Neuronal stem cell (in vitro differentiated cells): ENCODE data around the gene ZNF385B.

Experiments used
- DNase-seq: peaks from one replicate; pipeline ENCODE4 v3.0.0-alpha.2; 2013; ENCODE audit warnings: low spot score
- H2AFZ ChIP-seq: one replicate; pipeline ENCODE4 v1.6.1; 2013; ENCODE audit warnings: mild to moderate bottlenecking, low read length, inconsistent platforms
- H2AK5ac ChIP-seq: 2 replicates; pipeline ENCODE4 v1.6.1; 2013; ENCODE audit warnings: low read depth, mild to moderate bottlenecking, inconsistent platforms, low read length, moderate library complexity, mixed read lengths
- H2BK120ac ChIP-seq: 2 replicates; pipeline ENCODE4 v1.6.1; 2013; ENCODE audit warnings: low read depth, mild to moderate bottlenecking, inconsistent platforms, low read length, moderate library complexity, mixed read lengths
- H2BK12ac ChIP-seq: one replicate; pipeline ENCODE4 v1.6.1; 2013; ENCODE audit warnings: low read length, inconsistent platforms
- H2BK15ac ChIP-seq: 2 replicates; pipeline ENCODE4 v1.6.1; 2013; ENCODE audit warnings: mild to moderate bottlenecking, low read length, inconsistent platforms, mixed read lengths
- H2BK5ac ChIP-seq: one replicate; pipeline ENCODE4 v1.6.1; 2013; ENCODE audit warnings: inconsistent platforms, mild to moderate bottlenecking, low read length, moderate library complexity
- H3K14ac ChIP-seq: one replicate; pipeline ENCODE4 v1.6.1; 2013; ENCODE audit warnings: low read length, inconsistent platforms
- H3K18ac ChIP-seq: 2 replicates; pipeline ENCODE4 v1.6.1; 2013; ENCODE audit warnings: low read length, inconsistent platforms
- H3K23ac ChIP-seq: 2 replicates; pipeline ENCODE4 v1.6.1; 2013; ENCODE audit warnings: low read depth, mild to moderate bottlenecking, mixed read lengths, low read length, inconsistent platforms; ENCODE audit not compliant: poor library complexity
- H3K27ac ChIP-seq: replicated peaks from 3 replicates; pipeline ENCODE4 v1.5.1; 2013; ENCODE audit warnings: low read length, inconsistent platforms
- H3K27me3 ChIP-seq, 3 experiments: 2 replicates each; pipeline ENCODE4 v1.6.1; 2013; ENCODE audit warnings: low read length in 3 of 3, mild to moderate bottlenecking in 2 of 3, inconsistent platforms in 1 of 3, low read depth in 1 of 3, mixed read lengths in 1 of 3, moderate library complexity in 1 of 3; ENCODE audit not compliant: control insufficient read depth in 3 of 3, insufficient read depth in 3 of 3
- H3K36me3 ChIP-seq, 2 donors: replicated peaks in 1 of 2; 2 replicates each; pipeline ENCODE4 v1.6.1; 2013; ENCODE audit warnings: low read length in 2 of 2; ENCODE audit not compliant: control insufficient read depth in 2 of 2, insufficient read depth in 2 of 2
- H3K4ac ChIP-seq: 2 replicates; pipeline ENCODE4 v1.6.1; 2013; ENCODE audit warnings: inconsistent platforms, mild to moderate bottlenecking, low read length, moderate library complexity
- H3K4me1 ChIP-seq, 2 donors: 1 replicate in 1 of 2; 2 replicates in 1 of 2; pipeline ENCODE4 v1.6.1; 2013; ENCODE audit warnings: low read length in 2 of 2, low read depth in 1 of 2; ENCODE audit not compliant: control insufficient read depth in 2 of 2, insufficient read depth in 1 of 2
- H3K4me2 ChIP-seq: one replicate; pipeline ENCODE4 v1.6.1; 2013; ENCODE audit warnings: mild to moderate bottlenecking, low read length, inconsistent platforms; ENCODE audit not compliant: insufficient read depth, poor library complexity, severe bottlenecking
- H3K4me3 ChIP-seq, 2 donors: 2 replicates each; pipeline ENCODE4 v1.5.1; 2013; ENCODE audit warnings: low read length in 2 of 2, mild to moderate bottlenecking in 2 of 2, inconsistent platforms in 1 of 2, moderate library complexity in 1 of 2
- H3K79me1 ChIP-seq: one replicate; pipeline ENCODE4 v1.6.1; 2013; ENCODE audit warnings: low read depth, mild to moderate bottlenecking, inconsistent platforms, low read length, moderate library complexity
- H3K9ac ChIP-seq: one replicate; pipeline ENCODE4 v1.6.1; 2013; ENCODE audit warnings: mild to moderate bottlenecking, low read depth, low read length, inconsistent platforms; ENCODE audit not compliant: poor library complexity
- H3K9me3 ChIP-seq, 2 donors: replicated peaks in 1 of 2; 2 replicates each; pipeline versions ENCODE3 to v1.6.1; 2013; ENCODE audit warnings: low read length in 2 of 2, mild to moderate bottlenecking in 2 of 2, inconsistent platforms in 1 of 2, low read depth in 1 of 2, mixed read lengths in 1 of 2, moderate library complexity in 1 of 2; ENCODE audit not compliant: control insufficient read depth in 2 of 2, insufficient read depth in 1 of 2
- H4K8ac ChIP-seq: one replicate; pipeline ENCODE4 v1.6.1; 2013; ENCODE audit warnings: low read depth, mild to moderate bottlenecking, inconsistent platforms, low read length, moderate library complexity
- H4K91ac ChIP-seq: one replicate; pipeline ENCODE4 v1.6.1; 2013; ENCODE audit warnings: low read length, low read depth, mild to moderate bottlenecking, inconsistent platforms; ENCODE audit not compliant: poor library complexity
- WGBS, 2 donors: extraction: QIAGEN DNeasy Blood & Tissue Kit; methylation state at CpG; one replicate each; pipeline ENCODE4 v1.1.7; 2013; ENCODE audit warnings: missing lambda C conversion rate in 2 of 2, mixed read lengths in 1 of 2; ENCODE audit not compliant: insufficient read length in 2 of 2, insufficient replicate concordance in 1 of 2; ENCODE audit errors: extremely low coverage in 2 of 2; 5-methylcytosine and 5-hydroxymethylcytosine counted together

Gene ZNF385B

DNA sequence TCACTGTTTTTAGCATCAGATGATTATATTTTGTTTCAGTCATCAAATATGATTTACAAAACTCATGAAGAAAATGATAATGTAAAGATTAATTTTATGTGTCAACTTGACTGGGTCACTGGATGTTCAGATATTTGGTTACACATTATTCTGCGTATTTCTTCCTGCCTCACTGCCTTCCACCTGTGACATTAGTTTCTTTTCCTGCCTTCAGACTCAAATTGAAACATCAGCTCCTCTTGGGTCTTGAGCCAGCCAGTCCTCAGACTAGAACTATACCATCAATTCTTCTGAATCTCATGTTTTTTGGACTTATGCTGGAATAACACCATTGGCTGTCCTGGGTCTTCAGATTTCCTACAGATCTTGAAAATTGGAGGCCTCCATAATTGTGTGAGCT is 96.7 kb downstream of the ZNF385B start:
- no peak for DNase-seq
- Histone ChIP-seq H2BK12ac (no peak overlapping the region), H3K9ac (no peak overlapping the region), H3K9me3 (peaks cover 0 to 3% of the 10 kb centered on the region in 2 donors), H2AFZ (no peak overlapping the region), H2BK120ac (no peak overlapping the region), H3K79me1 (no peaks in the 10 kb centered on the region), H3K4me2 (no peak overlapping the region), H3K36me3 (peaks cover 0 to 19% of the 10 kb centered on the region in 2 donors), H3K14ac (no peak overlapping the region), H3K18ac (no peak overlapping the region), H4K91ac (no peak overlapping the region), H3K4me1 (no peaks in the 10 kb centered on the region), H3K27ac (no peak overlapping the region), H3K4ac (no peak overlapping the region), H2BK5ac (no peak overlapping the region), H4K8ac (no peak overlapping the region), H3K4me3 (no peak overlapping the region), H3K23ac (no peak overlapping the region), H3K27me3 (no peaks in the 10 kb centered on the region), H2BK15ac (no peak overlapping the region), H2AK5ac (no peak overlapping the region)
- WGBS, 2 donors, result no CpG with 5 or more reads among the region's 1 CpG

- no peak overlapping the region for H3K4ac ChIP-seq
- no peak overlapping the region for H2AK5ac ChIP-seq
- no peak overlapping the region for H4K8ac ChIP-seq
- no peaks in the 10 kb centered on the region for H3K27me3 ChIP-seq
- H4K91ac ChIP-seq, result no peak overlapping the region
- no peak overlapping the region for H2BK120ac ChIP-seq
- no peak overlapping the region for H3K9ac ChIP-seq
- DNase-seq, result no peak
- no peak overlapping the region for H3K4me2 ChIP-seq
- H3K4me1 ChIP-seq, result no peaks in the 10 kb centered on the region
- H3K9me3 ChIP-seq, result peaks cover 0 to 15% of the 10 kb centered on the region in 2 donors
- H3K23ac ChIP-seq, result no peak overlapping the region
- no peak overlapping the region for H3K14ac ChIP-seq
- no peak overlapping the region for H2BK12ac ChIP-seq
- no peak overlapping the region for H2BK5ac ChIP-seq
- H3K79me1 ChIP-seq, result no peaks in the 10 kb centered on the region
- WGBS, 2 donors, result no CpG with 5 or more reads among the region's 3 CpGs
- H2AFZ ChIP-seq, result no peak overlapping the region
- no peak overlapping the region for H3K18ac ChIP-seq
- no peak overlapping the region for H2BK15ac ChIP-seq
- peaks cover 0 to 13% of the 10 kb centered on the region in 2 donors for H3K36me3 ChIP-seq
- H3K4me3 ChIP-seq, result no peak overlapping the region
- no peak overlapping the region for H3K27ac ChIP-seq
These were observed 102.8 kb downstream of the ZNF385B start for GRCh38 chr2:179758636-179759035.

DNA sequence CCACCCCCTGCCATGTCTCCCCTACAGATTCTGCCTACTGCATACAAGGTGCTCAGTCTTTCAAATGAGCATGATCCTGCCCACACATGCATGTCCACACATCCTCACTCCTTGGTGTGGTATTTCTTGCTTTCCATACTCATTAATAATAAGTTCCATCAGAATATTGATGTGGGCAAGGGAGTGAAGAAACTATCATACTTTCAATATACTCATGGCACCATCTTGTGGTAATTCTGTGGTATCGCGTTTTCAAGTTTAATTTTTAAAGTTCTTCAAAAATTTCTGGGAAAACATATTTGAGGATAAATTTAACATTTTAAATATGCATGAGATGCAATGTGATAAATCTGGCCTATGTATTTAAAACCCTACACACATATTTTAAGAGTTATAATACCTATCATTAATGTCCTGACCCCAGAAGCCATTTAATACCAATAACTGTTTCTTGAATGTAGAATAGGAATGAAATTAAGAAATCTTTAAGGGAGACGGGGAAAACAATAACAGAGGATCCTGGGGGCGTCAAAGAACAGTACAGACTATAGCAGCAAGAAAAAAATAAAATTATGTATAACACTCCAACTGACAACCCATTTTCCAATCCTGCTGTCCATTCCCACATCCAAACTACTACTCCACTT is 110.1 kb downstream of the ZNF385B start:
- H2BK12ac ChIP-seq, result no peak overlapping the region
- no peaks in the 10 kb centered on the region for H3K79me1 ChIP-seq
- WGBS, 2 donors, result no CpG with 5 or more reads among the region's 4 CpGs
- H3K4me3 ChIP-seq, result no peak overlapping the region
- H3K4ac ChIP-seq, result no peak overlapping the region
- no peak overlapping the region for H3K14ac ChIP-seq
- H3K27me3 ChIP-seq, result no peaks in the 10 kb centered on the region
- DNase-seq, result no peak
- no peaks in the 10 kb centered on the region for H3K36me3 ChIP-seq
- H3K9ac ChIP-seq, result no peak overlapping the region
- H4K91ac ChIP-seq, result no peak overlapping the region
- no peak overlapping the region for H3K18ac ChIP-seq
- no peak overlapping the region for H2BK5ac ChIP-seq
- H3K4me1 ChIP-seq, result no peaks in the 10 kb centered on the region
- H2AFZ ChIP-seq, result no peak overlapping the region
- H3K9me3 ChIP-seq, result no peaks in the 10 kb centered on the region
- no peak overlapping the region for H3K4me2 ChIP-seq
- no peak overlapping the region for H2BK15ac ChIP-seq
- H3K27ac ChIP-seq, result no peak overlapping the region
- H2AK5ac ChIP-seq, result no peak overlapping the region
- no peak overlapping the region for H2BK120ac ChIP-seq
- no peak overlapping the region for H3K23ac ChIP-seq
- H4K8ac ChIP-seq, result no peak overlapping the region

DNA sequence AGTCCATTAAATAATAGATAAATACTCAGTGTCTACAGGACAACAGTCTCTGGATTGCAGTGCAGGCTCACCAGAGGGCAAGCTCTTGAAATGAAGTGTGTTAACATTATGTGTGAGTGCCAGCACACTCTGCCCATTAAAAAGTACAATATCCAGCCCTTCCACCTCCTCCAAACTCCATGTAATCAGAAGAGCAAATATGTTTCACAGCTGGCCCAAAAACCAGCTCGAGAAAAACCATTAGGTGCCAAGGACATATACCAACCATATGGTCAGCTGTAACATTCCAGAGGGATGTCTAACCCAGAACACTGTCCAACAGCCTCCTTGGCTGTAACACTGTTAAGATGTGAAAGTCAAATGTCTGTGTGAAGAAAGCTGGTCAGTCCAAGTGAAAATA is 112.2 kb downstream of the ZNF385B start:
- Histone ChIP-seq H2BK12ac (no peak overlapping the region), H3K23ac (no peak overlapping the region), H3K9me3 (no peaks in the 10 kb centered on the region), H3K27ac (no peak overlapping the region), H3K14ac (no peak overlapping the region), H3K4me1 (peaks cover 0 to 1% of the 10 kb centered on the region in 2 donors), H3K4me2 (no peak overlapping the region), H3K9ac (no peak overlapping the region), H2BK15ac (no peak overlapping the region), H4K8ac (no peak overlapping the region), H3K4ac (no peak overlapping the region), H2BK120ac (no peak overlapping the region), H3K27me3 (no peaks in the 10 kb centered on the region), H3K36me3 (no peaks in the 10 kb centered on the region), H3K79me1 (no peaks in the 10 kb centered on the region), H3K4me3 (no peak overlapping the region), H4K91ac (no peak overlapping the region), H3K18ac (no peak overlapping the region), H2BK5ac (no peak overlapping the region), H2AK5ac (no peak overlapping the region), H2AFZ (no peak overlapping the region)
- no CpG with 5 or more reads among the region's 1 CpG for WGBS, 2 donors
- no peak for DNase-seq
